GM19043 (cell line): ENCODE results near the gene KRT40.

Experiments
- ATAC-seq: cut with Tn5 transposase; IDR thresholded peaks from one replicate; pipeline ENCODE4 v1.9.1; 2021; ENCODE audit warnings: low read depth; ENCODE audit not compliant: unreplicated experiment

KRT40 gene

GRCh38 chr17:40984226-40984625 is at the start of gene KRT40:
Gene KRT40 (minus strand): TSS chr17:40984326. CDS start chr17:40984273, 53 bp downstream.
- no peak for ATAC-seq

GRCh38 chr17:41029633-41030245 is 45.6 kb upstream of the KRT40 start, which contains the start of gene KRTAP1-4:
Gene KRTAP1-4 (minus strand): TSS chr17:41030195. CDS start chr17:41030078, 117 bp downstream.
- no peak for ATAC-seq

GRCh38 chr17:41026715-41027471 is 42.8 kb upstream of the KRT40 start, which contains the start of gene KRTAP1-5:
Gene KRTAP1-5 (minus strand): TSS chr17:41027208. CDS start chr17:41027155, 53 bp downstream.
- no peak for ATAC-seq

GRCh38 chr17:41024697-41025096 is 40.6 kb upstream of the KRT40 start:
- ATAC-seq: no peak

- no peak for ATAC-seq
Observed at GRCh38 chr17:41020336-41020735, 36.2 kb upstream of the KRT40 start.

GRCh38 chr17:41019415-41019814 is 35.3 kb upstream of the KRT40 start:
- no peak for ATAC-seq

GRCh38 chr17:41018541-41018940 is 34.4 kb upstream of the KRT40 start:
- no peak for ATAC-seq

- no peak for ATAC-seq
Observed at GRCh38 chr17:41016578-41017215, 32.6 kb upstream of the KRT40 start.

GRCh38 chr17:41015454-41015853 is 31.3 kb upstream of the KRT40 start:
- no peak for ATAC-seq

GRCh38 chr17:41013606-41014005 is 29.5 kb upstream of the KRT40 start:
- ATAC-seq: no peak

GRCh38 chr17:41013181-41013580 is 29.1 kb upstream of the KRT40 start:
- no peak for ATAC-seq

GRCh38 chr17:41012326-41013120 is 28.4 kb upstream of the KRT40 start:
- no peak for ATAC-seq

- ATAC-seq: no peak
Observed at GRCh38 chr17:41010441-41010840, 26.3 kb upstream of the KRT40 start.

- ATAC-seq: no peak
Observed at GRCh38 chr17:41009936-41010335, 25.8 kb upstream of the KRT40 start.

GRCh38 chr17:41009301-41009760 is 25.2 kb upstream of the KRT40 start:
- no peak for ATAC-seq

GRCh38 chr17:41008811-41009210 is 24.7 kb upstream of the KRT40 start, which contains the start of gene KRTAP3-1:
Gene KRTAP3-1 (minus strand): TSS chr17:41009128. CDS start chr17:41009074, 54 bp downstream.
- no peak for ATAC-seq

GRCh38 chr17:41004397-41004796 is 20.3 kb upstream of the KRT40 start:
- ATAC-seq: no peak

- ATAC-seq: no peak
Observed at GRCh38 chr17:41003926-41004325, 19.8 kb upstream of the KRT40 start.

- ATAC-seq: no peak
Observed at GRCh38 chr17:41002814-41003213, 18.7 kb upstream of the KRT40 start.

- no peak for ATAC-seq
Observed at GRCh38 chr17:41001795-41002194, 17.7 kb upstream of the KRT40 start.
